Measurements from ENCODE around the gene ZNF804B.

The ZNF804B gene

DNA sequence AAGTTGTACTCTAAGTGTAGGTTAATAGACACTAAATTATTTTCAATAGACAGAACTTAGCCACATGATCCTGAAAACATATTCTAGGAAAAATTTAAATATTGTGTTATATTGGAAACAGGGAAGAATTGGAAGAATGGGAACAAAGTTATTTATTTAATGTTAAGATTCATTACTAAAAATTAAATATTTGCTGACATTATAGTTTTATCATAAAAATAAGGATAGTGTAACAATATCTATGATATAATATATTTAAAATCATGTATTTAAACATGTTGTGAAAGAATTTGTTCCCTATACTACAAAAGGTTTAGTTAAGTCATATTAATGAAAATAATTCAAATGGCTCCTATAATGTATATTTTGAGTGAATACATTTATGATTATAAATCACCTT lies 156.1 kb downstream of the ZNF804B start:
- no peaks in the 10 kb centered on the region for H3K27me3 ChIP-seq (ENCODE audit: insufficient read depth, low read length)
- no peak overlapping the region for H3K9ac ChIP-seq (ENCODE audit: low read length)
- H3K4me3 ChIP-seq (ENCODE audit: low read depth, low read length) = no peak overlapping the region
- no peak overlapping the region for H3K14ac ChIP-seq (ENCODE audit: low read length)
- H3K4me2 ChIP-seq (ENCODE audit: low read length) = no peak overlapping the region
- no peaks in the 10 kb centered on the region for H3K79me1 ChIP-seq (ENCODE audit: low read length)
- no peak overlapping the region for H4K91ac ChIP-seq (ENCODE audit: low read depth, low read length)
- H3K23ac ChIP-seq (ENCODE audit: low read length) = no peak overlapping the region
- no peak overlapping the region for H2AFZ ChIP-seq (ENCODE audit: insufficient read depth, low read length, poor library complexity)
- no peak overlapping the region for H2BK5ac ChIP-seq (ENCODE audit: low read depth, low read length, poor library complexity)
- H3K9me3 ChIP-seq (ENCODE audit: insufficient read depth, low read depth, low read length) = no peaks in the 10 kb centered on the region
- H3K18ac ChIP-seq (ENCODE audit: low read length) = no peak overlapping the region
- no peaks in the 10 kb centered on the region for H3K4me1 ChIP-seq (ENCODE audit: control insufficient read depth in 1 of 2, insufficient read depth in 2 of 2, low read length in 2 of 2)
- H3K36me3 ChIP-seq (ENCODE audit: control insufficient read depth in 1 of 2, insufficient read depth in 2 of 2, low read length in 2 of 2) = no peaks in the 10 kb centered on the region
- H2AK5ac ChIP-seq (ENCODE audit: low read length) = no peak overlapping the region
- H3K4ac ChIP-seq (ENCODE audit: low read depth, low read length) = no peak overlapping the region
- no peak for DNase-seq
- H4K12ac ChIP-seq (ENCODE audit: low read depth, low read length) = no peak overlapping the region
- H2BK120ac ChIP-seq (ENCODE audit: insufficient read depth, low read length, poor library complexity) = no peak overlapping the region
- H3K27ac ChIP-seq (ENCODE audit: low read depth, low read length) = no peak overlapping the region
- no peaks in the 10 kb centered on the region for H3K79me2 ChIP-seq (ENCODE audit: control insufficient read depth, insufficient read depth, low read length, poor library complexity)
- H2BK12ac ChIP-seq (ENCODE audit: low read length) = no peak overlapping the region
- H4K8ac ChIP-seq (ENCODE audit: low read depth, low read length) = no peak overlapping the region

DNA sequence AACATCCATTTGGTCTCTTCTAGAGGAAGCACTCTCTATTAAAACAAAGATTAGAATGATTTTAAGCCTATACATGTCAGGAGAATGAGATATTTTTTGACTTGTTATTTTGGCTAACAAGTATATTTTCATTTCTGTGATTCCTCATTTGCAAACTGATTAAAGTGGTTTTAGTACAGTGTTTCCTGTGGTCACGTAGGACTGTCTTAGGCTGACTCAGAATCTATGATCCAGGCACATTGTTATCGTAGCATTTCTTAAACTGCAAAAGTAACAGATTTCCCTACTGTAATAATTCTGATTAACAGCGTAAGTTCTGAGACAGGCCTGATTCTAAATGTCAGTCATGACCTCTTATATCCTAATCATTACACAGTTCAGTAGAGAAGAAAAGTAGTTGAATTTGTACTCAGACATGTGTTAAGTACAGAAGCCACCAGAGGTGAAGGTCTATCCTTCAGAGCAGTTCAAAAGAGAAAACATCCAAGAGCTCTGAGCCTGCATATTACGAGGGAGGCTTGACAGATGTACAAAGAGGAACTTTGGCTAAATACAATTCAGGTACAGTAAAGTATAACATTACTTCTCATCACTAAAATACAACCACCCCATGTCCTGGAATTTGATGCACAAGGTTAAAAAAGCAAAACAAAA lies 160.1 kb downstream of the ZNF804B start:
- H3K27me3 ChIP-seq (ENCODE audit: insufficient read depth, low read length) = no peaks in the 10 kb centered on the region
- H2BK120ac ChIP-seq (ENCODE audit: insufficient read depth, low read length, poor library complexity) = no peak overlapping the region
- H4K8ac ChIP-seq (ENCODE audit: low read depth, low read length) = no peak overlapping the region
- H3K4me2 ChIP-seq (ENCODE audit: low read length) = no peak overlapping the region
- no peak overlapping the region for H3K23ac ChIP-seq (ENCODE audit: low read length)
- no peak overlapping the region for H3K9ac ChIP-seq (ENCODE audit: low read length)
- no peak overlapping the region for H2AFZ ChIP-seq (ENCODE audit: insufficient read depth, low read length, poor library complexity)
- no peak overlapping the region for H3K4me3 ChIP-seq (ENCODE audit: low read depth, low read length)
- H3K27ac ChIP-seq (ENCODE audit: low read depth, low read length) = no peak overlapping the region
- no peak overlapping the region for H3K14ac ChIP-seq (ENCODE audit: low read length)
- H4K91ac ChIP-seq (ENCODE audit: low read depth, low read length) = no peak overlapping the region
- H2BK5ac ChIP-seq (ENCODE audit: low read depth, low read length, poor library complexity) = no peak overlapping the region
- no peaks in the 10 kb centered on the region for H3K79me1 ChIP-seq (ENCODE audit: low read length)
- no peaks in the 10 kb centered on the region for H3K4me1 ChIP-seq (ENCODE audit: control insufficient read depth in 1 of 2, insufficient read depth in 2 of 2, low read length in 2 of 2)
- H3K4ac ChIP-seq (ENCODE audit: low read depth, low read length) = no peak overlapping the region
- no peak for DNase-seq
- H3K79me2 ChIP-seq (ENCODE audit: control insufficient read depth, insufficient read depth, low read length, poor library complexity) = no peaks in the 10 kb centered on the region
- H2BK12ac ChIP-seq (ENCODE audit: low read length) = no peak overlapping the region
- no peaks in the 10 kb centered on the region for H3K36me3 ChIP-seq (ENCODE audit: control insufficient read depth in 1 of 2, insufficient read depth in 2 of 2, low read length in 2 of 2)
- no CpG with 5 or more reads among the region's 4 CpGs for WGBS (ENCODE audit: extremely low coverage, insufficient coverage, insufficient read length)
- H3K18ac ChIP-seq (ENCODE audit: low read length) = no peak overlapping the region
- H3K9me3 ChIP-seq (ENCODE audit: insufficient read depth, low read depth, low read length) = no peaks in the 10 kb centered on the region
- no peak overlapping the region for H4K12ac ChIP-seq (ENCODE audit: low read depth, low read length)
- H2AK5ac ChIP-seq (ENCODE audit: low read length) = no peak overlapping the region

DNA sequence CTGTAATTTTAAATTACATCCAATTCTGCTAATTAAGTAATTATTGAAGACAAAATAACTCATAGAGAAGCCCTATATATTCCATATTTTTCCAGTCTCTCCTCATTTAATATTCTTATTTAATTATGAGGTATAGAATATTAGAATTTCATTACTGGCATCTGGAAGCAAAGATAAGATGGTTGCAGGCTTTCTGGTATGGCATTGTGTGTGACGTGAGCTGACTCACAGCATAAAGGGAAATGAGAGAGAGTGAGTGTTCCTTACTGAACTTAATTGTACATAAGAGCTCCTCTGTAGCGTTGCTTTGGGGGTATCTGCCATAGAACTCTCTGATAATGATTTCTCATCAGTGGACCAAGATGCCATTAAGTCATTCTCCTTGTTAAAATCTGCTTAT lies 163.4 kb downstream of the ZNF804B start:
- Histone ChIP-seq H3K79me2 (ENCODE audit: control insufficient read depth, insufficient read depth, low read length, poor library complexity) (no peaks in the 10 kb centered on the region), H2AK5ac (ENCODE audit: low read length) (no peak overlapping the region), H3K4me3 (ENCODE audit: low read depth, low read length) (no peak overlapping the region), H4K91ac (ENCODE audit: low read depth, low read length) (no peak overlapping the region), H3K9ac (ENCODE audit: low read length) (no peak overlapping the region), H3K23ac (ENCODE audit: low read length) (no peak overlapping the region), H3K4me2 (ENCODE audit: low read length) (no peak overlapping the region), H2BK12ac (ENCODE audit: low read length) (no peak overlapping the region), H2AFZ (ENCODE audit: insufficient read depth, low read length, poor library complexity) (no peak overlapping the region), H3K18ac (ENCODE audit: low read length) (no peak overlapping the region), H4K8ac (ENCODE audit: low read depth, low read length) (no peak overlapping the region), H2BK120ac (ENCODE audit: insufficient read depth, low read length, poor library complexity) (no peak overlapping the region), H3K4me1 (ENCODE audit: control insufficient read depth in 1 of 2, insufficient read depth in 2 of 2, low read length in 2 of 2) (no peaks in the 10 kb centered on the region), H3K4ac (ENCODE audit: low read depth, low read length) (no peak overlapping the region), H4K12ac (ENCODE audit: low read depth, low read length) (no peak overlapping the region), H3K9me3 (ENCODE audit: insufficient read depth, low read depth, low read length) (no peaks in the 10 kb centered on the region), H3K36me3 (ENCODE audit: control insufficient read depth in 1 of 2, insufficient read depth in 2 of 2, low read length in 2 of 2) (no peaks in the 10 kb centered on the region), H3K27ac (ENCODE audit: low read depth, low read length) (no peak overlapping the region), H3K14ac (ENCODE audit: low read length) (no peak overlapping the region), H3K79me1 (ENCODE audit: low read length) (no peaks in the 10 kb centered on the region), H3K27me3 (ENCODE audit: insufficient read depth, low read length) (no peaks in the 10 kb centered on the region), H2BK5ac (ENCODE audit: low read depth, low read length, poor library complexity) (no peak overlapping the region)
- WGBS (ENCODE audit: extremely low coverage, insufficient coverage, insufficient read length) = no CpG with 5 or more reads among the region's 2 CpGs
- DNase-seq = no peak

DNA sequence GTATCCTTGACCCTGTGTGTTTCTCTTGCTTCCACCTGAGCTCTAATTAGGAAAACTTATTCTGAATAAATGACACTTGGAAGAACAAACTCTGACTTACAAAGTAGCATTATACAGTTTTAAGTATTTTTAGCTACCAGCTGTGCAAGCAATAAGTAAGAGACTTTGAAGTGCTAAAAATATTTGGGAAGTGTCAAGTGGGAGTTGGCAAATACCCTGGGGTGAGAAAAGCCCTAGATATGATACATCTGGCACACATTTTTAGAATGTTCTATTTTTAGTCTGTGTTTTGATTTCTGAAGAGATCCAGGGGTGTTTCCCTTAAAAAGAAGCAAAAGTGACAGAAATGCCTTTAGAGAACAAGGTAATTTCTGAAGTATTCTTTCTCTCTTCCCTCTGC lies 168.8 kb downstream of the ZNF804B start:
- no peak overlapping the region for H3K27ac ChIP-seq (ENCODE audit: low read depth, low read length)
- no peak for DNase-seq
- no peaks in the 10 kb centered on the region for H3K36me3 ChIP-seq (ENCODE audit: control insufficient read depth in 1 of 2, insufficient read depth in 2 of 2, low read length in 2 of 2)
- H3K4me1 ChIP-seq (ENCODE audit: control insufficient read depth in 1 of 2, insufficient read depth in 2 of 2, low read length in 2 of 2) = no peaks in the 10 kb centered on the region
- H4K12ac ChIP-seq (ENCODE audit: low read depth, low read length) = no peak overlapping the region
- no peaks in the 10 kb centered on the region for H3K79me2 ChIP-seq (ENCODE audit: control insufficient read depth, insufficient read depth, low read length, poor library complexity)
- no peak overlapping the region for H2AK5ac ChIP-seq (ENCODE audit: low read length)
- no peak overlapping the region for H3K23ac ChIP-seq (ENCODE audit: low read length)
- H4K8ac ChIP-seq (ENCODE audit: low read depth, low read length) = no peak overlapping the region
- no peaks in the 10 kb centered on the region for H3K27me3 ChIP-seq (ENCODE audit: insufficient read depth, low read length)
- H3K4me2 ChIP-seq (ENCODE audit: low read length) = no peak overlapping the region
- no peak overlapping the region for H3K4ac ChIP-seq (ENCODE audit: low read depth, low read length)
- no peaks in the 10 kb centered on the region for H3K79me1 ChIP-seq (ENCODE audit: low read length)
- H3K18ac ChIP-seq (ENCODE audit: low read length) = no peak overlapping the region
- H2BK12ac ChIP-seq (ENCODE audit: low read length) = no peak overlapping the region
- no peak overlapping the region for H2BK5ac ChIP-seq (ENCODE audit: low read depth, low read length, poor library complexity)
- H3K9ac ChIP-seq (ENCODE audit: low read length) = no peak overlapping the region
- H2BK120ac ChIP-seq (ENCODE audit: insufficient read depth, low read length, poor library complexity) = no peak overlapping the region
- H3K9me3 ChIP-seq (ENCODE audit: insufficient read depth, low read depth, low read length) = no peaks in the 10 kb centered on the region
- H2AFZ ChIP-seq (ENCODE audit: insufficient read depth, low read length, poor library complexity) = no peak overlapping the region
- no peak overlapping the region for H4K91ac ChIP-seq (ENCODE audit: low read depth, low read length)
- H3K4me3 ChIP-seq (ENCODE audit: low read depth, low read length) = no peak overlapping the region
- H3K14ac ChIP-seq (ENCODE audit: low read length) = no peak overlapping the region
